Measurements from ENCODE around the gene SNX10. TPM values are rescaled to one million over a fixed set of nuclear protein-coding genes. Genes with fewer than 3 reads are reported as not detected.

SNX10 gene
- total RNA-seq, 1 donor from 2014 or later: 1.3 TPM

- no peak for DNase-seq (ENCODE audit: low spot score)
Measured at GRCh38 chr7:26293569-26294308, 2.1 kb downstream of the SNX10 start.

DNA sequence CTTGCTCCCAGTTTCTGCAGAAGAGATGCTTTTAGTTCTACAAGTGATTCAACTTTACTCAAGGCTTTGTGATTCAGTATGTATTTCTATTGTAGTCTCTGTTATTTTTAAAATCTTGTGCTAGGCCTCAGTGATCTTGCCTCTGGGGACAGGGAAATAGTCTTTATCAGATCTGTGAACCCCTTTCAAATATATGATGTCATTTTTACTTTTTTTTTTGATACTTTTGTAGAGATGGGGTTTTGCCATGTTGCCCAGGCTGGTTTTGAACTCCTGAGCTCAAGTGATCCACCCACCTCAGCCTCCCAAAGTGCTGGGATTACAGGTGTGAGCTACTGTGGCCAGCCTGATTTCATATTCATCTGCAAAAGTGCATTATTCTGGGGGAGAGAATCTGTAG lies 3.4 kb downstream of the SNX10 start:
- no peak for DNase-seq (ENCODE audit: low spot score)
- intact Hi-C loops (cut with DNase I): no loop called here

More at GRCh38 chr7:26293569-26294308, 2.1 kb downstream of the SNX10 start:
- intact Hi-C loops (cut with DNase I): no loop called here

GRCh38 chr7:26295586-26295985 lies 3.9 kb downstream of the SNX10 start:
- DNase-seq (ENCODE audit: low spot score): no peak
- intact Hi-C loops (cut with DNase I): no loop called here

DNA sequence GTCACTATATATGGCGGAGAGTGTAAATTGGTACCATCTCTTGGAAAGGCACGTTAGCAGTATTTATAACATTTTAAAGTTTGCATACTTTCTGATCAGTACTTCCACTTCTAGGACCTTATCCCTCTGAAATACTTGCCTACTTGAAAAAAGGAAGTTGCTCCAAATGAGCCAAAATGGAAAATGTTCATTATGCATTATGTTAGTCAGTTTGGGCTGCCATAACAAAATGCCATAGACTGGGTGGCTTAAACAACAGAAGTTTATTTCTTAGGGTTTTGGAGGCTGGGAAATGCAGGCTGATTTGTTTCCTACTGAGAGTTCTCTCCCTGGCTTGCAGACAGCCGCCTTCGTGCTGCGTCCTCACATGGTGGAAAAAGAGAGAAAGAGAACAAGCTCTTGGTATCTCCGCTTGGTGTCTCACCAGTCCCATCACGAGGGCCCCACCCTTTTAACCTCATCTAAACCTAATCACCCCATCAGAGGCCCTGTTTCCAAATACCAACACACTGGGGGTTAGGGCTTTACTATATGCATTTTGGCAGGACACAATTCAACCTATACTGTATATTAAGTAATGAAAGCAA lies 6.9 kb downstream of the SNX10 start:
- intact Hi-C loops (cut with DNase I): no loop called here
- no peak for DNase-seq (ENCODE audit: low spot score)

- intact Hi-C loops (cut with DNase I): no loop called here
- DNase-seq (ENCODE audit: low spot score): no peak
Measured at GRCh38 chr7:26305090-26305868, 13.6 kb downstream of the SNX10 start.

- no peak for DNase-seq (ENCODE audit: low spot score)
- intact Hi-C loops (cut with DNase I): no loop called here
Measured at GRCh38 chr7:26305869-26306665, 14.4 kb downstream of the SNX10 start.

DNA sequence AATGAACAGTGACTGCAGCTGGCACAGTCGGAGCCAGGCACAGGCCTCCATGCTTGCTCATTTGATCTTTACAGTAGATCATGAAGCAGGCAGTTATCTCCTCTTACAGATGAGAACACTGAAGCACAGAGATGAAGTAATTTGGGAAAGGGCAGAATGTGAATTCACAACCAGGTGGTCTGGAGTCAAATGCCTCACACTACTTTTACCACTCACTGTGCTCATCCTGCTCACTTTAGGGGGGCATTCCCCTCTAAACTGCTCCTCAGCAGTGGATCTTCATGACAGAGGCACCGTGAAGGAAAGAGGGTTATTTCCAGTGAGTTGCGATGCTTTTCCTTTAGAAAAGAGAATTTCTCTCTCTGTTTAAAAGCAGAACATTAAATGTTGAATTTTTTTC lies 15.1 kb downstream of the SNX10 start:
- no peak for DNase-seq (ENCODE audit: low spot score)

GRCh38 chr7:26307226-26307625 lies 15.6 kb downstream of the SNX10 start:
- intact Hi-C loops (cut with DNase I): no loop called here
- peak; percentile 78 for DNase-seq (ENCODE audit: low spot score)

More for the DNA sequence above, 15.1 kb downstream of the SNX10 start:
- intact Hi-C loops (cut with DNase I): no loop called here

- intact Hi-C loops (cut with DNase I): no loop called here
- DNase-seq (ENCODE audit: low spot score): no peak
Measured at GRCh38 chr7:26307791-26308190, 16.1 kb downstream of the SNX10 start.

- no peak for DNase-seq (ENCODE audit: low spot score)
- intact Hi-C loops (cut with DNase I): no loop called here
Measured at GRCh38 chr7:26308551-26308950, 16.9 kb downstream of the SNX10 start.

DNA sequence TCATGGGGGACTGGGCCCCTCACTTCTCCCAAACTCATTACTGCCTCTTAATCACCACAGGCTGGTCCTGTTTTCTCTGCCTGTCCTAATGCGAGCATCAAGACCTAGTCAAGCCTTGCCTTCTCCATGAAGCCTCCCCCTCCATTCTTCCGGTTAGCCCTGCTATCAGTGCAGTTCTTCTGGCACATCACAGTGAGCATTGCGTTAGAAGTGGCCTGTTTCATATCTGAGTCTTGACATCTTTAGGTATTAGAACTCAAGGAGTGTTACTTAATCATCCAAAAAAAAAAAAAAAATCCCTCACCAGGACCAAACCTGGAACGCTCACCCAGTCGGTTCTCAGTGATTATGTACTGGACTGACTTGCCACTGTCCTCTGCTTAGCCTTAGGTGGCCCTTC lies 17.4 kb downstream of the SNX10 start:
- DNase-seq (ENCODE audit: low spot score): no peak
- intact Hi-C loops (cut with DNase I): no loop called here

- DNase-seq (ENCODE audit: low spot score): no peak
- intact Hi-C loops (cut with DNase I): no loop called here
Measured at GRCh38 chr7:26311798-26312197, 20.1 kb downstream of the SNX10 start.

DNA sequence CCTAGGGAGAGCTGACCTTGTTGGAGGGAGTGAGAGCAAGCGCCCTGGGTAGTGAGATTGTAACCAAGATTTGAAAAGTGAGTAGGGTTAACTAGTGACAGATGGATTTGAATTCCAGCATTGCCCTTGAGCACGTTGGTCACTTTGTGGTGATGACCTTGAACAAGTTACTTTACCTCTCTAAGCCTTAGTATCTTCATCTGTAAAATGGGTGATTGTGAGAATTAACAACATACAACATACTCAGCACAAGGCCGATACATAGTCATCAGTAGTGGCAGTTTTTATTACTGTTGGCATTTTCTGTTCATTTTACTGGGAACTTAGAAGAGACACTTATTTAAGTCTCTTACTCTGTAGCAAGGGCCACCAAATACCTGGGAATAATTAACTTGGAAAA lies 25.5 kb downstream of the SNX10 start:
- intact Hi-C loops (cut with DNase I): no loop called here
- no peak for DNase-seq (ENCODE audit: low spot score)

- DNase-seq (ENCODE audit: low spot score): no peak
- intact Hi-C loops (cut with DNase I): no loop called here
Measured at GRCh38 chr7:26318921-26319320, 27.3 kb downstream of the SNX10 start.

- intact Hi-C loops (cut with DNase I): no loop called here
- no peak for DNase-seq (ENCODE audit: low spot score)
Measured at GRCh38 chr7:26319636-26320035, 28.0 kb downstream of the SNX10 start.

GRCh38 chr7:26320878-26321277 lies 29.2 kb downstream of the SNX10 start:
- intact Hi-C loops (cut with DNase I): no loop called here
- DNase-seq (ENCODE audit: low spot score): no peak

GRCh38 chr7:26321435-26321834 lies 29.8 kb downstream of the SNX10 start:
- DNase-seq (ENCODE audit: low spot score): no peak
- intact Hi-C loops (cut with DNase I): no loop called here

DNA sequence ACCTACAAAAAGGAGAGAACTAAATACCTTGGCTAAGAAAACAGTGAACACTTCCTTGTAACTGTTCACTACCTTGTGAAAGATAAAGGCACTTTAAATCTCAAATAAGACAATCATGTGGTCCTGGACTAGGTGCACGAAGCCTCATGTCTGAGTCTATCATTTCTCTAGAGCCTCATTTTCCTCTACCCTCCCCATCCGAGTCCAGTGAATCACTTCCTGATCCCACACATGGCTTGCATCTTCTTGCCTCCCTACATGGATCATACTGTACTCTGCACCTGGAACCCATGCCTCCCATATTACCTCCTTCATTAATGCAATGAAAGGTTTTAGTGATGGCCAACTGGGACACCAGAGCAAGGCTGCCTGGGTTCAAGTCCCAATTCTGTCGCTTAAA lies 34.5 kb downstream of the SNX10 start:
- no peak for DNase-seq (ENCODE audit: low spot score)
- intact Hi-C loops (cut with DNase I): no loop called here

GRCh38 chr7:26328498-26329390 lies 37.1 kb downstream of the SNX10 start:
- intact Hi-C loops (cut with DNase I): no loop called here
- no peak for DNase-seq (ENCODE audit: low spot score)
